Measurements from ENCODE around the gene RUSC1. TPM values are rescaled to one million over a fixed set of nuclear protein-coding genes. Genes with fewer than 3 reads are reported as not detected.

The RUSC1 gene
- total RNA-seq, 1 donor: 15.6 TPM

GRCh38 chr1:155277070-155277901, 43.4 kb upstream of the RUSC1 start, which contains the start of gene HCN3:
HCN3 (plus strand) TSS chr1:155277463; CDS start chr1:155277591, 128 bp downstream.
- peak; percentile 41 for TF ChIP-seq CTCF (IDR thresholded peaks at IDR 0.05; ENCODE audit: extremely low read depth, low read depth, low read length)

GRCh38 chr1:155277902-155278688, 42.6 kb upstream of the RUSC1 start:
- peaks cover 16% of the 10 kb centered on the region for H3K4me1 ChIP-seq (ENCODE audit: insufficient read depth, low read length)
- no peaks in the 10 kb centered on the region for H3K36me3 ChIP-seq (ENCODE audit: insufficient read depth, low read length)
- peak; percentile 22 for TF ChIP-seq CTCF (IDR thresholded peaks at IDR 0.05; ENCODE audit: extremely low read depth, low read depth, low read length)
- peak overlapping the region; percentile 94 for H2AFZ ChIP-seq (ENCODE audit: low read length)
- DNase-seq (ENCODE audit: insufficient read length, low spot score, missing footprints): peak; percentile 95
- H3K27ac ChIP-seq (ENCODE audit: low read depth, low read length): no peak overlapping the region
- peak overlapping the region; percentile 94 for H3K4me2 ChIP-seq (ENCODE audit: insufficient read depth, low read length)
- peak overlapping the region; percentile 81 for H3K4me3 ChIP-seq (ENCODE audit: insufficient read depth, low read length)
- H3K27me3 ChIP-seq (ENCODE audit: insufficient read depth, low read length): no peaks in the 10 kb centered on the region
- no peaks in the 10 kb centered on the region for H3K9me3 ChIP-seq (ENCODE audit: low read depth, low read length)
- peaks cover 4% of the 10 kb centered on the region for H3K79me2 ChIP-seq (ENCODE audit: insufficient read depth, low read length)
- no peaks in the 10 kb centered on the region for H4K20me1 ChIP-seq (ENCODE audit: insufficient read depth, low read length)

More at GRCh38 chr1:155277070-155277901, 43.4 kb upstream of the RUSC1 start, which contains the start of gene HCN3:
- Histone ChIP-seq H3K4me3 (ENCODE audit: insufficient read depth, low read length) (peak within 1 kb of the TSS; percentile 81), H3K4me1 (ENCODE audit: insufficient read depth, low read length) (peaks cover 20% of the 10 kb centered on the region), H4K20me1 (ENCODE audit: insufficient read depth, low read length) (peaks cover 4% of the 10 kb centered on the region), H3K4me2 (ENCODE audit: insufficient read depth, low read length) (peak within 1 kb of the TSS; percentile 94), H2AFZ (ENCODE audit: low read length) (peak within 1 kb of the TSS; percentile 94), H3K9me3 (ENCODE audit: low read depth, low read length) (no peaks in the 10 kb centered on the region), H3K27ac (ENCODE audit: low read depth, low read length) (no peak within 1 kb of the TSS), H3K27me3 (ENCODE audit: insufficient read depth, low read length) (no peaks in the 10 kb centered on the region), H3K79me2 (ENCODE audit: insufficient read depth, low read length) (peaks cover 12% of the 10 kb centered on the region), H3K36me3 (ENCODE audit: insufficient read depth, low read length) (no peaks in the 10 kb centered on the region)
- peak; percentile 100 for DNase-seq (ENCODE audit: insufficient read length, low spot score, missing footprints)

- no peak for DNase-seq (ENCODE audit: insufficient read length, low spot score, missing footprints)
These were observed 42.0 kb upstream of the RUSC1 start for GRCh38 chr1:155278689-155279160.

More at GRCh38 chr1:155278689-155279160, 42.0 kb upstream of the RUSC1 start:
- H3K27me3 ChIP-seq (ENCODE audit: insufficient read depth, low read length): no peaks in the 10 kb centered on the region
- H3K36me3 ChIP-seq (ENCODE audit: insufficient read depth, low read length): no peaks in the 10 kb centered on the region
- peak overlapping the region; percentile 94 for H3K4me2 ChIP-seq (ENCODE audit: insufficient read depth, low read length)
- H3K79me2 ChIP-seq (ENCODE audit: insufficient read depth, low read length): peaks cover 1% of the 10 kb centered on the region
- H2AFZ ChIP-seq (ENCODE audit: low read length): no peak overlapping the region
- no peak overlapping the region for H3K4me3 ChIP-seq (ENCODE audit: insufficient read depth, low read length)
- no peak for TF ChIP-seq CTCF (IDR thresholded peaks at IDR 0.05; ENCODE audit: extremely low read depth, low read depth, low read length)
- peaks cover 16% of the 10 kb centered on the region for H3K4me1 ChIP-seq (ENCODE audit: insufficient read depth, low read length)
- H3K27ac ChIP-seq (ENCODE audit: low read depth, low read length): no peak overlapping the region
- H4K20me1 ChIP-seq (ENCODE audit: insufficient read depth, low read length): no peaks in the 10 kb centered on the region
- no peaks in the 10 kb centered on the region for H3K9me3 ChIP-seq (ENCODE audit: low read depth, low read length)

Data from osteoblast (primary cell).